ENCODE measurements around the gene CKMT1A. TPM values are rescaled to one million over a fixed set of nuclear protein-coding genes. Genes with fewer than 3 reads are reported as not detected.
"Not testable (repeated sequence)": the region's sequence is repeated elsewhere in the genome, so short reads cannot be mapped to it uniquely, and the experiment has no call there.

The CKMT1A gene
- 3.0 and 3.7 TPM in 2 replicates for polyA plus RNA-seq (2011; rRNA removed)
- polyA plus RNA-seq (2012; cell fraction: cytosol; rRNA removed), result 1.9 and 4.8 TPM in 2 replicates
- 4.7 and 6.5 TPM in 2 replicates for polyA plus RNA-seq (2012; cell fraction: nucleus; rRNA removed)
- 1.5 to 2.9 TPM (median 1.6 TPM) in 3 replicates for polyA plus RNA-seq (2017; fragmentation: RNase III; extraction: RNeasy Plus Mini Kit Qiagen cat#74134 plus additional on column Dnase treatment)
- polyA minus RNA-seq (2011; rRNA and poly(A)+ RNA removed), result 5.5 and 8.9 TPM in 2 replicates

- POLR2A ChIA-PET; DNase-seq (ENCODE audit: low read depth in 1 of 2, low spot score in 1 of 2); CTCF ChIA-PET; H3K4me1 ChIP-seq; H3K27ac ChIP-seq; FAIRE-seq; H3K9me3 ChIP-seq; H3K4me3 ChIP-seq; H3K4me2 ChIP-seq: not testable (repeated sequence)
- no CpG with 5 or more reads among the region's 43 CpGs for WGBS (ENCODE audit: missing lambda C conversion rate)
- ATAC-seq, result peak; percentile 62 to 77
Measured at GRCh38 chr15:43693148-43694022, at the start of gene CKMT1A. Gene CKMT1A (plus strand): TSS chr15:43693859. CDS start chr15:43694051, 192 bp downstream.

DNA sequence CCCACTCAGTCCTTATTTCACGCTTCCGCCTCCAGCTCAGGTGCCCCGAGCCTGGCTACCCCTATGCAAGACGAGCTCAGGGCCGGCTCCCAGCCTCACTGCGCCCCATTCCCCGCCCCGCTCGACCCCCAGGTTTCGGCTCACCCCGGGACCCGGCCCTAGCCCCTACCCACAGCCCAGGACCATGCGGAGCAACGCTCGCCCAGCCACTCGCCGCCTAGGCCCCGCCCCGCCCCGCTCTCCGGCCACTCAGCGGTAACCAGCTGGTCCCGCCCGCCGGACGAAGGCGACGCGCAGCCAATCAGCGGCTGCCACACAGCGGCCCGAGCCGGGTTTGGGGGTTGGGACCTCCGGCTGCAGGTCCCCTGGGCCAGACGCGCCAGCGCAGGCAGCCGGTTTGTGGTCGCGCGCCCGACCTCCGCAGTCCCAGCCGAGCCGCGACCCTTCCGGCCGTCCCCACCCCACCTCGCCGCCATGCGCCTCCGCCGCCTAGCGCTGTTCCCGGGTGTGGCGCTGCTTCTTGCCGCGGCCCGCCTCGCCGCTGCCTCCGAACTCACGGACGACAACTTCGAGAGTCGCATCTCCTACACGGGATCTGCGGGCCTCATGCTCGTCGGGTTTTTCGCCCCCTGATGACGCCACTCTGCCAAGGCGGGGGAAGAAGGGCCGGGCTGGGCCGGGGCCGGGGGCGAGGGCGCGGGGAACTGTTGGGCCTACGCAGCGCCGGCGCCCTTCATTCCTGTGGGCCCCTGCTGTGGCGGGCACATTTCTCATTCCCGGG is 44.8 kb upstream of the CKMT1A start, which contains the start of gene CATSPER2:
TSS of gene CATSPER2 (minus strand) at position 196 of the 781 bp plus-strand sequence. CDS start 783 bp downstream, outside the sequence.
- ATAC-seq, result peak in 1 of 2 experiments; percentile 85; a peak in 3 of 6 replicates
- FAIRE-seq, result no peak
- POLR2A ChIA-PET, result no interaction called here
- H3K9me3 ChIP-seq, result no peaks in the 10 kb centered on the region
- no peak for TF ChIP-seq ZFP36 (IDR thresholded peaks at IDR 0.05; ENCODE audit: borderline replicate concordance, partially characterized antibody)
- TF ChIP-seq MAZ (IDR thresholded peaks at IDR 0.05; ENCODE audit: borderline replicate concordance, low read depth, low read length), result no peak
- no peak for TF ChIP-seq USF2 (IDR thresholded peaks at IDR 0.05)
- TF ChIP-seq HOXB5 (CRISPR knock-in tag; IDR thresholded peaks at IDR 0.05), result no peak
- TF ChIP-seq CEBPB (IDR thresholded peaks at IDR 0.05), result no peak
- TF ChIP-seq CHD2 (IDR thresholded peaks at IDR 0.05; ENCODE audit: low read length, partially characterized antibody), result no peak
- TF ChIP-seq, protein P1, sequence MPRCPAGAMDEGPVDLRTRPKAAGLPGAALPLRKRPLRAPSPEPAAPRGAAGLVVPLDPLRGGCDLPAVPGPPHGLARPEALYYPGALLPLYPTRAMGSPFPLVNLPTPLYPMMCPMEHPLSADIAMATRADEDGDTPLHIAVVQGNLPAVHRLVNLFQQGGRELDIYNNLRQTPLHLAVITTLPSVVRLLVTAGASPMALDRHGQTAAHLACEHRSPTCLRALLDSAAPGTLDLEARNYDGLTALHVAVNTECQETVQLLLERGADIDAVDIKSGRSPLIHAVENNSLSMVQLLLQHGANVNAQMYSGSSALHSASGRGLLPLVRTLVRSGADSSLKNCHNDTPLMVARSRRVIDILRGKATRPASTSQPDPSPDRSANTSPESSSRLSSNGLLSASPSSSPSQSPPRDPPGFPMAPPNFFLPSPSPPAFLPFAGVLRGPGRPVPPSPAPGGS (IDR thresholded peaks at IDR 0.05), result no peak
- TF ChIP-seq NR3C1 (IDR thresholded peaks at IDR 0.05), result no peak
- TF ChIP-seq HEYL (CRISPR knock-in tag; IDR thresholded peaks at IDR 0.05), result no peak
- no peak for TF ChIP-seq BHLHE40 (IDR thresholded peaks at IDR 0.05; ENCODE audit: low read depth, low read length)
- no peak for TF ChIP-seq SMC3 (IDR thresholded peaks at IDR 0.05)
- no peak for TF ChIP-seq MAFK (IDR thresholded peaks at IDR 0.05; ENCODE audit: partially characterized antibody)
- no peak for TF ChIP-seq TFCP2L1 (CRISPR knock-in tag; IDR thresholded peaks at IDR 0.05)
- TF ChIP-seq PBX3 (IDR thresholded peaks at IDR 0.05), result no peak
- TF ChIP-seq CBX8 (IDR thresholded peaks at IDR 0.05), result no peak
- TF ChIP-seq GATA3 (IDR thresholded peaks at IDR 0.05; ENCODE audit: borderline replicate concordance), result no peak
- no peak for TF ChIP-seq PHF8 (IDR thresholded peaks at IDR 0.05; ENCODE audit: borderline replicate concordance, low read depth)
- no peak within 1 kb of the TSS for H3K4me3 ChIP-seq
- H3K4me1 ChIP-seq, result no peaks in the 10 kb centered on the region
- no peak within 1 kb of the TSS for H3K4me2 ChIP-seq
- no peak for DNase-seq (ENCODE audit: low read depth in 1 of 2, low spot score in 1 of 2)
- H3K27ac ChIP-seq, result no peak within 1 kb of the TSS
- CTCF ChIA-PET, result no interaction called here
- 98% methylated on average over 39 of the region's 85 CpGs for WGBS (ENCODE audit: missing lambda C conversion rate)

DNA sequence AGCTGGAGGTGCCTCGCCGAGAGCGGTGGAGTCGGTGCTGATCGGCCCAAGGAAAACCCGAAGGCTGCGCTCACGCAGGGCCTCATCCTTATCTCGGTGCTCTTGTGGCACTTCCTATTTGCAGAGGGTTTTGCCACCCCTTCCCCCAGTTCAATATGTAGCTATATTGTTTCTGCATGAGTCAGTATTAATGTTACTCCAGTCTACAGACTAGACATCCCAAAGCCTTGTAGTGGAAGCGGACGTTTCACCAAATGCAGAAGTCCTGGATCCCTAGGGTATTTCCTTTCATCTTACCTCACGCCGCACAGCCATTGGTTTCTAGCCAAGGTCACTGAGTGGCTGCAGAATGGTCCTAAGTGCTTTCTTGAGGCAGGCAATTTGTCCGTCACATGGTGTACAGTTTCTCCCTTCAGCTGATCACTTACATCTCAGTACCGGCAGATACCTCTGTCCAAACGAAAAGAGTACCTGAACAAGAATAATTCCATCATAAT is 44.2 kb upstream of the CKMT1A start:
- not testable (repeated sequence) for FAIRE-seq

DNA sequence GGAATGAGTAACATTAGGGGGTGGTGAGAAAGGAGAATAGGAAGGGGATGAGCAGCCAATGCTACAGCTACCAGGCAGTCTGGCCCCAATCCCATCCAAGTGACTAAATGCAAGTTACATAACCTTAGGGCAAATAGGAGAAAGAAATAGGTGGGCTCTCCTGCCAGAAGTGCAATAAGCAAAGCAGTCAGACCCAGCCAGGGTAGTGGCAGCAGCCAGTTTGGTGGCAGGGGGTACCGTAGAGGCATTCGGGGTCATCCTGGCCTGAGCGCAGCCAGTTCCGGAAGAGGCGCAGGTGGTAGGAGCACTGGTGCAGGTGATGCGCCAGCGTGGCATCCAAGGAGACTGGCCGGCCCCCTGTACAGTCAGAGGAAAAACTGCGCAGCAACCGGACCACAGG is 33.9 kb upstream of the CKMT1A start:
- no CpG with 5 or more reads among the region's 10 CpGs for WGBS (ENCODE audit: missing lambda C conversion rate)
- H3K4me2 ChIP-seq; H3K4me3 ChIP-seq; POLR2A ChIA-PET; CTCF ChIA-PET; H3K9me3 ChIP-seq; H3K27ac ChIP-seq; H3K4me1 ChIP-seq; DNase-seq (ENCODE audit: low read depth in 1 of 2, low spot score in 1 of 2); ATAC-seq; FAIRE-seq: not testable (repeated sequence)

More for the DNA sequence above, 44.2 kb upstream of the CKMT1A start:
- DNase-seq (ENCODE audit: low read depth in 1 of 2, low spot score in 1 of 2); H3K4me1 ChIP-seq; H3K4me2 ChIP-seq; H3K4me3 ChIP-seq; CTCF ChIA-PET; H3K9me3 ChIP-seq; H3K27ac ChIP-seq; POLR2A ChIA-PET: not testable (repeated sequence)
- ATAC-seq, result peak in 1 of 2 experiments; percentile 59; a peak in 2 of 6 replicates
- 99% methylated on average over 13 of the region's 16 CpGs for WGBS (ENCODE audit: missing lambda C conversion rate)

- WGBS (ENCODE audit: missing lambda C conversion rate), result no CpG with 5 or more reads among the region's 2 CpGs
- H3K9me3 ChIP-seq; H3K4me2 ChIP-seq; H3K4me1 ChIP-seq; H3K4me3 ChIP-seq; CTCF ChIA-PET; ATAC-seq; H3K27ac ChIP-seq; FAIRE-seq; DNase-seq (ENCODE audit: low read depth in 1 of 2, low spot score in 1 of 2); POLR2A ChIA-PET: not testable (repeated sequence)
Measured at GRCh38 chr15:43662293-43662692, 31.4 kb upstream of the CKMT1A start.

GRCh38 chr15:43663333-43663732 is 30.3 kb upstream of the CKMT1A start:
- H3K4me2 ChIP-seq; CTCF ChIA-PET; FAIRE-seq; H3K4me3 ChIP-seq; ATAC-seq; POLR2A ChIA-PET; DNase-seq (ENCODE audit: low read depth in 1 of 2, low spot score in 1 of 2); H3K9me3 ChIP-seq; H3K4me1 ChIP-seq; H3K27ac ChIP-seq: not testable (repeated sequence)
- no CpG with 5 or more reads among the region's 8 CpGs for WGBS (ENCODE audit: missing lambda C conversion rate)
